SK-N-MC (cell line): ENCODE measurements around the gene SCN7A.

ENCODE experiments used
- EZH2 ChIP-seq: fragments of 200-600 bp; sonication (generic); IDR thresholded peaks from one replicate; pipeline ENCODE4 v1.6.1; 2017; ENCODE audit warnings: antibody characterized with exemption
- FOXP2 ChIP-seq: optimal IDR thresholded peaks from 2 replicates; pipeline ENCODE3; 2011; ENCODE audit warnings: mild to moderate bottlenecking, moderate library complexity; ENCODE audit not compliant: insufficient read depth; ENCODE audit errors: extremely low read length, control extremely low read depth
- POLR2AphosphoS5 ChIP-seq: IDR thresholded peaks from 2 replicates; pipeline ENCODE4 v1.6.1; 2012; ENCODE audit warnings: mild to moderate bottlenecking, low read depth, low read length, borderline replicate concordance

- TF ChIP-seq EZH2 (no peak), POLR2AphosphoS5 (no peak), FOXP2 (no peak)
Observed at GRCh38 chr2:166373951-166374350, 120.1 kb downstream of the SCN7A start.
